Sigmoid colon (tissue), 4 donors: ENCODE measurements around the gene LENEP.

ENCODE experiments used
- CTCF ChIP-seq, 4 experiments: fragments of 450-650 bp in 3 of 4; fragments of 200-600 bp in 1 of 4; IDR thresholded peaks; one replicate each; pipeline ENCODE4 v1.5.1; 2016 to 2019; ENCODE audit warnings: antibody characterized with exemption in 4 of 4, mild to moderate bottlenecking in 3 of 4, moderate library complexity in 2 of 4
- EP300 ChIP-seq, 4 donors: sonication (generic); formaldehyde crosslinking; IDR thresholded peaks; one replicate each; pipeline ENCODE4 v1.6.1; 2017; ENCODE audit warnings: antibody characterized with exemption in 4 of 4
- POLR2A ChIP-seq, 2 donors: fragments of 450-650 bp; IDR thresholded peaks; one replicate each; pipeline ENCODE4 v1.6.1; 2016; ENCODE audit warnings: antibody characterized with exemption in 2 of 2, mild to moderate bottlenecking in 2 of 2, moderate library complexity in 2 of 2

DNA sequence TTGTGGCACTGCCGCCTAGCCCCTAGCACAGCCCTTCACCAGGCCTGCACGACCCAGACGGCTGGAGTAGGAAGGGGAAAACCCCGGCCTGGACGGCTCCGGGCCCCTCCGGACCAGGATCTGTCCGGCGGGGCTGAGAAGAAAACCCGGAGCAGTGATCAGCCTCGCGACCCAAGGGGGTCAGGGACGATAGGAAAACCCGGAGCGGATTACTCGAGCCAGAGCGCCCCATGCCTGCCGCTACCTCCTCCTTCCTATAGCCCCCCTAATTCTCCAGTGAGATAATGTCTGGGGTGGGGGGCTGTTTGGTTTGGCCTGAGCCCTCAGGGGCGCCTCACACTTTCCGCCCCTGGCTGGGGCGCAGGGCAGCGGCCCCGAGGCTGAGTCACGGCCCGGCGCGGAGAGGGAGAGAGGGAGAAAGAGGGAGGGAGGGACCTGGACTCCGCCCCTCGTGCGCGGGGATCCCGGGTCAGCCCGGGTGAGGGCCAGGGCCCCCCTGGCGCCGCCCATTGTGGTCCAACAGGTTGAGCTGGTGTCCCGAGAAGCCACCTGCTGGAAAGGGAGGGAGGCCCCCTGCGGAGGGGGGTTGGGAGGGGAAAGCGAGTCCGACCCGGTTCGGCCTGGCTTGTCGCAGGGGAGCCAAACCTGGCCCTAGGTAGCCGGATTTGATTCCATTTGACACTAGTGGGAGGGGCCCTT is 7.5 kb downstream of the LENEP start:
- TF ChIP-seq EP300 (IDR thresholded peaks at IDR 0.05) (peak in 1 of 4 donors; percentile 32), CTCF (IDR thresholded peaks at IDR 0.05) (no peak), POLR2A (IDR thresholded peaks at IDR 0.05) (peak; percentile 67 to 88)
